Neural cell (in vitro differentiated cells): Measurements from ENCODE around the gene SEBOX.

ENCODE experiments used
- POLR2AphosphoS5 ChIP-seq: IDR thresholded peaks from 2 replicates; pipeline ENCODE4 v1.6.1; 2012
- RAD21 ChIP-seq: fragments of 450-650 bp; conservative IDR thresholded peaks from 2 replicates; pipeline ENCODE4 v1.6.1; 2014; ENCODE audit warnings: antibody characterized with exemption, mild to moderate bottlenecking, moderate library complexity
- TF ChIP-seq, protein P1 (sequence below): fragments of 450-650 bp; IDR thresholded peaks from 2 replicates; pipeline ENCODE4 v1.5.1; 2014; ENCODE audit warnings: antibody characterized with exemption, mild to moderate bottlenecking, moderate library complexity; ENCODE audit not compliant: poor library complexity, severe bottlenecking

GRCh38 chr17:28319598-28319935 lies 45.4 kb downstream of the SEBOX start:
- TF ChIP-seq RAD21, result no peak
- TF ChIP-seq POLR2AphosphoS5, result no peak
- TF ChIP-seq, protein P1, sequence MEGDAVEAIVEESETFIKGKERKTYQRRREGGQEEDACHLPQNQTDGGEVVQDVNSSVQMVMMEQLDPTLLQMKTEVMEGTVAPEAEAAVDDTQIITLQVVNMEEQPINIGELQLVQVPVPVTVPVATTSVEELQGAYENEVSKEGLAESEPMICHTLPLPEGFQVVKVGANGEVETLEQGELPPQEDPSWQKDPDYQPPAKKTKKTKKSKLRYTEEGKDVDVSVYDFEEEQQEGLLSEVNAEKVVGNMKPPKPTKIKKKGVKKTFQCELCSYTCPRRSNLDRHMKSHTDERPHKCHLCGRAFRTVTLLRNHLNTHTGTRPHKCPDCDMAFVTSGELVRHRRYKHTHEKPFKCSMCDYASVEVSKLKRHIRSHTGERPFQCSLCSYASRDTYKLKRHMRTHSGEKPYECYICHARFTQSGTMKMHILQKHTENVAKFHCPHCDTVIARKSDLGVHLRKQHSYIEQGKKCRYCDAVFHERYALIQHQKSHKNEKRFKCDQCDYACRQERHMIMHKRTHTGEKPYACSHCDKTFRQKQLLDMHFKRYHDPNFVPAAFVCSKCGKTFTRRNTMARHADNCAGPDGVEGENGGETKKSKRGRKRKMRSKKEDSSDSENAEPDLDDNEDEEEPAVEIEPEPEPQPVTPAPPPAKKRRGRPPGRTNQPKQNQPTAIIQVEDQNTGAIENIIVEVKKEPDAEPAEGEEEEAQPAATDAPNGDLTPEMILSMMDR, result no peak
